ENCODE measurements around the gene BMF.

DNA sequence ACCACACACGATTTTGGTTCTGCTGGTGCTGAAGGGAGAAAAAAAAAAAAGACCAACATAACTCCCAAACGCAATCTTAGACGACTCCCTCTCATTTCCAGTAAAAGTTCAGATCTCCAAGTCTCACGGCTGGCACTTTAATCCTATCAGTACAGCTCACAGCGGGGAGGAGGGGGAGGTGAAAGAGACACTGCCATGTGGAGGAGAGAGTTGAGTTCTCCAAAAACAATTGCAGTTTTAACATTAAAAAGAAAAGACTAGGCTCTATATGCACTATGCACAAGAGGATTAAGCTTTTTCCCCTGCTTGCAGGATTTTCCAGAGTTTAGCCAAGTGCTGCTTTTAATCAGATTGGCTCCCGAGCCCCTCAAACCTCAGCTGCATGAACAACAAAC, 16.8 kb downstream of the BMF start:
- TF ChIP-seq TAF1 (IDR thresholded peaks at IDR 0.05; ENCODE audit: borderline replicate concordance, low read depth, low read length), result no peak
- TF ChIP-seq POLR2AphosphoS5 (IDR thresholded peaks at IDR 0.05; ENCODE audit: low read depth, low read length), result no peak

All from GM12892 (cell line).